Measurements from ENCODE around the gene VPS18. TPM values are rescaled to one million over a fixed set of nuclear protein-coding genes. Genes with fewer than 3 reads are reported as not detected.

The VPS18 gene
- total RNA-seq = 10 to 100 TPM; 16.2 to 16.6 TPM

GRCh38 chr15:40893733-40894680, at the start of gene VPS18:
VPS18 (plus strand) TSS chr15:40894450; CDS start chr15:40894769, 319 bp downstream.
- Mint-ChIP-seq H3K27me3 (peaks cover 4% of the 10 kb centered on the region), H3K4me3 (peak within 1 kb of the TSS; percentile 100), H3K9me3 (no peaks in the 10 kb centered on the region), H3K36me3 (ENCODE audit: low read depth) (peaks cover 15% of the 10 kb centered on the region), H3K4me1 (peaks cover 39% of the 10 kb centered on the region), H3K27ac (peak within 1 kb of the TSS; percentile 99)
- ChIA-PET POLR2A (interaction anchor here (0.6 to 1.9 kb wide), 3 partner anchors 13 to 305 kb away, joined by 4 to 15 read pairs (median 7); no protein-coding TSS in a partner anchor), CTCF (interaction anchor here (0.5 to 7.6 kb wide), 44 partner anchors 9 to 1076 kb away, joined by 3 to 165 read pairs (median 4); partner anchors contain the start of genes C15orf62, CHP1, RAD51 and SPINT1)
- peak; percentile 98 for DNase-seq

- peak overlapping the region; percentile 56 for H3K27ac Mint-ChIP-seq
Measured at GRCh38 chr15:40844696-40845030, 49.6 kb upstream of the VPS18 start.

GRCh38 chr15:40845036-40845435, 49.2 kb upstream of the VPS18 start:
- no peaks in the 10 kb centered on the region for H3K36me3 Mint-ChIP-seq (ENCODE audit: low read depth)
- H3K4me3 Mint-ChIP-seq = peak overlapping the region; percentile 76
- DNase-seq = no peak
- peaks cover 31% of the 10 kb centered on the region for H3K4me1 Mint-ChIP-seq
- ChIA-PET CTCF (interaction anchor here (1.0 to 3.9 kb wide), 5 partner anchors 12 to 166 kb away, joined by 3 to 34 read pairs (median 3); partner anchors contain the start of genes PPP1R14D and VPS18), POLR2A (interaction anchor here (0.7 kb wide), 1 partner anchor 54 kb away, joined by 3 read pairs; no protein-coding TSS in a partner anchor)
- H3K27me3 Mint-ChIP-seq = peaks cover 28% of the 10 kb centered on the region
- peak overlapping the region; percentile 56 for H3K27ac Mint-ChIP-seq
- no peaks in the 10 kb centered on the region for H3K9me3 Mint-ChIP-seq

More at GRCh38 chr15:40844696-40845030, 49.6 kb upstream of the VPS18 start:
- Mint-ChIP-seq H3K4me1 (peaks cover 31% of the 10 kb centered on the region), H3K36me3 (ENCODE audit: low read depth) (no peaks in the 10 kb centered on the region), H3K27me3 (peaks cover 30% of the 10 kb centered on the region), H3K4me3 (peak overlapping the region; percentile 76), H3K9me3 (no peaks in the 10 kb centered on the region)
- DNase-seq = peak; percentile 42
- ChIA-PET CTCF (interaction anchor here (0.6 to 3.9 kb wide), 7 partner anchors 13 to 165 kb away, joined by 3 to 34 read pairs (median 3); partner anchors contain the start of genes PPP1R14D and VPS18), POLR2A (interaction anchor here (0.7 kb wide), 1 partner anchor 54 kb away, joined by 3 read pairs; no protein-coding TSS in a partner anchor)

GRCh38 chr15:40845511-40846284, 48.6 kb upstream of the VPS18 start:
- no peak overlapping the region for H3K27ac Mint-ChIP-seq
- H3K9me3 Mint-ChIP-seq = no peaks in the 10 kb centered on the region
- H3K36me3 Mint-ChIP-seq (ENCODE audit: low read depth) = no peaks in the 10 kb centered on the region
- DNase-seq = no peak
- peak overlapping the region; percentile 6 for H3K4me3 Mint-ChIP-seq
- CTCF ChIA-PET = interaction anchor here (0.6 to 3.9 kb wide), 4 partner anchors 12 to 138 kb away, joined by 3 to 21 read pairs (median 7); partner anchors contain the start of gene VPS18
- peaks cover 31% of the 10 kb centered on the region for H3K4me1 Mint-ChIP-seq
- H3K27me3 Mint-ChIP-seq = peaks cover 27% of the 10 kb centered on the region
- POLR2A ChIA-PET = no interaction called here

GRCh38 chr15:40846841-40847222, 47.4 kb upstream of the VPS18 start:
- CTCF ChIA-PET = interaction anchor here (0.6 to 2.7 kb wide), 5 partner anchors 11 to 48 kb away, joined by 3 to 11 read pairs (median 4); partner anchors contain the start of gene VPS18
- Mint-ChIP-seq H3K9me3 (no peaks in the 10 kb centered on the region), H3K36me3 (ENCODE audit: low read depth) (no peaks in the 10 kb centered on the region), H3K4me3 (no peak overlapping the region), H3K4me1 (peaks cover 31% of the 10 kb centered on the region), H3K27ac (no peak overlapping the region), H3K27me3 (peaks cover 17% of the 10 kb centered on the region)
- POLR2A ChIA-PET = no interaction called here
- no peak for DNase-seq

- H3K9me3 Mint-ChIP-seq = no peaks in the 10 kb centered on the region
- POLR2A ChIA-PET = no interaction called here
- peaks cover 31% of the 10 kb centered on the region for H3K4me1 Mint-ChIP-seq
- DNase-seq = no peak
- CTCF ChIA-PET = interaction anchor here (0.6 to 2.7 kb wide), 6 partner anchors 10 to 170 kb away, joined by 3 to 11 read pairs (median 4); partner anchors contain the start of gene VPS18
- H3K36me3 Mint-ChIP-seq (ENCODE audit: low read depth) = no peaks in the 10 kb centered on the region
- H3K27ac Mint-ChIP-seq = no peak overlapping the region
- no peak overlapping the region for H3K4me3 Mint-ChIP-seq
- H3K27me3 Mint-ChIP-seq = peaks cover 12% of the 10 kb centered on the region
Measured at GRCh38 chr15:40847223-40847961, 46.9 kb upstream of the VPS18 start.

GRCh38 chr15:40850576-40851112, 43.6 kb upstream of the VPS18 start:
- Mint-ChIP-seq H3K4me3 (no peak overlapping the region), H3K4me1 (peaks cover 21% of the 10 kb centered on the region), H3K36me3 (ENCODE audit: low read depth) (no peaks in the 10 kb centered on the region), H3K27ac (no peak overlapping the region), H3K9me3 (no peaks in the 10 kb centered on the region), H3K27me3 (no peaks in the 10 kb centered on the region)
- CTCF ChIA-PET = interaction anchor here (1.0 to 1.8 kb wide), 2 partner anchors 8 to 9 kb away, joined by 4 to 16 read pairs; no protein-coding TSS in a partner anchor
- POLR2A ChIA-PET = no interaction called here
- DNase-seq = no peak

GRCh38 chr15:40852529-40852928, 41.7 kb upstream of the VPS18 start:
- Mint-ChIP-seq H3K36me3 (ENCODE audit: low read depth) (no peaks in the 10 kb centered on the region), H3K27ac (no peak overlapping the region), H3K27me3 (no peaks in the 10 kb centered on the region), H3K4me3 (no peak overlapping the region), H3K9me3 (no peaks in the 10 kb centered on the region), H3K4me1 (peaks cover 9% of the 10 kb centered on the region)
- no peak for DNase-seq
- CTCF ChIA-PET = interaction anchor here (0.5 to 8.9 kb wide), 3 partner anchors 39 to 464 kb away, joined by 3 to 165 read pairs (median 3); partner anchors contain the start of gene VPS18
- POLR2A ChIA-PET = no interaction called here

GRCh38 chr15:40853241-40853890, 40.9 kb upstream of the VPS18 start:
- no peaks in the 10 kb centered on the region for H3K27me3 Mint-ChIP-seq
- H3K4me1 Mint-ChIP-seq = peaks cover 9% of the 10 kb centered on the region
- CTCF ChIA-PET = interaction anchor here (1.1 to 8.9 kb wide), 3 partner anchors 36 to 50 kb away, joined by 3 to 165 read pairs (median 8); partner anchors contain the start of gene VPS18
- DNase-seq = no peak
- no peak overlapping the region for H3K27ac Mint-ChIP-seq
- H3K9me3 Mint-ChIP-seq = no peaks in the 10 kb centered on the region
- H3K36me3 Mint-ChIP-seq (ENCODE audit: low read depth) = no peaks in the 10 kb centered on the region
- H3K4me3 Mint-ChIP-seq = no peak overlapping the region
- POLR2A ChIA-PET = no interaction called here

GRCh38 chr15:40854161-40854560, 40.1 kb upstream of the VPS18 start:
- DNase-seq = no peak
- CTCF ChIA-PET = interaction anchor here (1.1 to 8.9 kb wide), 3 partner anchors 35 to 49 kb away, joined by 3 to 165 read pairs (median 8); partner anchors contain the start of gene VPS18
- Mint-ChIP-seq H3K27ac (no peak overlapping the region), H3K4me1 (peaks cover 13% of the 10 kb centered on the region), H3K27me3 (peaks cover under 1% of the 10 kb centered on the region), H3K9me3 (no peaks in the 10 kb centered on the region), H3K36me3 (ENCODE audit: low read depth) (no peaks in the 10 kb centered on the region), H3K4me3 (no peak overlapping the region)
- POLR2A ChIA-PET = no interaction called here

GRCh38 chr15:40855706-40856234, 38.5 kb upstream of the VPS18 start:
- Mint-ChIP-seq H3K27me3 (peaks cover 4% of the 10 kb centered on the region), H3K9me3 (no peaks in the 10 kb centered on the region), H3K4me3 (no peak overlapping the region), H3K36me3 (ENCODE audit: low read depth) (no peaks in the 10 kb centered on the region), H3K27ac (peak overlapping the region; percentile 31), H3K4me1 (peaks cover 19% of the 10 kb centered on the region)
- DNase-seq = no peak
- CTCF ChIA-PET = interaction anchor here (1.1 to 8.9 kb wide), 4 partner anchors 12 to 255 kb away, joined by 3 to 165 read pairs (median 21); partner anchors contain the start of genes SPINT1 and VPS18
- POLR2A ChIA-PET = no interaction called here
